Measurements from ENCODE around the gene GRHL1.
"Not testable (repeated sequence)": the region's sequence is repeated elsewhere in the genome, so short reads cannot be mapped to it uniquely, and the experiment has no call there.

The GRHL1 gene, protein sequence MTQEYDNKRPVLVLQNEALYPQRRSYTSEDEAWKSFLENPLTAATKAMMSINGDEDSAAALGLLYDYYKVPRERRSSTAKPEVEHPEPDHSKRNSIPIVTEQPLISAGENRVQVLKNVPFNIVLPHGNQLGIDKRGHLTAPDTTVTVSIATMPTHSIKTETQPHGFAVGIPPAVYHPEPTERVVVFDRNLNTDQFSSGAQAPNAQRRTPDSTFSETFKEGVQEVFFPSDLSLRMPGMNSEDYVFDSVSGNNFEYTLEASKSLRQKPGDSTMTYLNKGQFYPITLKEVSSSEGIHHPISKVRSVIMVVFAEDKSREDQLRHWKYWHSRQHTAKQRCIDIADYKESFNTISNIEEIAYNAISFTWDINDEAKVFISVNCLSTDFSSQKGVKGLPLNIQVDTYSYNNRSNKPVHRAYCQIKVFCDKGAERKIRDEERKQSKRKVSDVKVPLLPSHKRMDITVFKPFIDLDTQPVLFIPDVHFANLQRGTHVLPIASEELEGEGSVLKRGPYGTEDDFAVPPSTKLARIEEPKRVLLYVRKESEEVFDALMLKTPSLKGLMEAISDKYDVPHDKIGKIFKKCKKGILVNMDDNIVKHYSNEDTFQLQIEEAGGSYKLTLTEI

DNA sequence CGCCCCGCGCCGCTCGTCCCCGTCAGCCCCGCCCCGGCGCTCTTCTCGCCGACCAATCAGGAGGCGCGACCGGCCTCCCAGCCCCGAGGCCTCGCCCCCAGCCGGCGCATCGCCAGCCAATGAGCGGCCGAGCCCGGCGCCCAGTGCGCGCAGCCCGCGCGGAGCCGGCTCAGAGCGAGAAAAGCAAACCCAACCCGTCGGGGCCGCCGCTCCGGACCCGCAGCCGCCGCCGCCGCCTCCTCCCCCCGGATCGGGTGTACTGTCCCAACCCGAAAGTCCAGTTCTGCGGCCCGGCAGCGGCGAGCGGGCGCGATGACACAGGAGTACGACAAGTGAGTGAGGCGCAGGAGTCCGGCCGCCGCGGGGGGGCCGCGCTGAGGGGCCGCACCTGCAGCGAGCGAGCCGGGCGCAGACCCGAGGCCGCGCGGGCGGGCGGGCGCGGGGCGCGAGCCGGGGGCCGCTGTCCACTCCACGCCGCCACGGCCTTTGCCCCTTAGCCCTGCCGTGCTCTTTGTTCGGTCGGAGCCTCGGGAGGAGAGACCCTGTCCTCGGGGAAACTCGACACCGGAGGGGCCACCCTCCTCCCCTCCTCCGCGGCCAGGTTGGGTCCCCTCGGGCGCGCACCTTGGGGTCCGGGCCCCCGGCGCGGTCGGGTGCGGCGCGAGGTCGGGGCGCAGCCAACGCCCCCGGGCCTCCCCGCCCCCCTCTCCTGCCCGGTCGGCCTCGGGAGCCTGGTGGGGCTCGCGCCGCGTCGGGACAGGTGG lies at the start of gene GRHL1:
Gene GRHL1 (plus strand): TSS at position 172 of the 764 bp plus-strand sequence. CDS start 141 bp downstream, at position 313.
- DNase-seq, result peak; percentile 85

DNA sequence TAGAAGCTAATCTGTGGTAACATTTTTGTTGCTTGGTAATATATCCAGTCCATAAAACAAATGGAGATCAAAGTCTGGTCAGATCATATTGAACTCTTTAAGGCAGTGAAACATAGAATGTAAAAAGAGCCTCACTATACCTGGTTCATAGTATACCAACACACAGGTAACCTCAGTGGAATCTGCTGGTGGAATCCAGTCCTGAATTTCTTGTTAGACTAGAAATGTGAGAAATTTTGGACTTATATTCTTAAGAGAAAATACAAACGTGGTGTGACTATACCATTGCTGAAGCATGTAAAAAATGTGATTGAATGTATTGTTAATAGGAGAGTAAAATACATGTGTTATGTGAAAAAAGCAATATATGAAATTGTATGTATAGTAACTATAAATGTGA lies 46.1 kb upstream of the GRHL1 start:
- no peak for DNase-seq

DNA sequence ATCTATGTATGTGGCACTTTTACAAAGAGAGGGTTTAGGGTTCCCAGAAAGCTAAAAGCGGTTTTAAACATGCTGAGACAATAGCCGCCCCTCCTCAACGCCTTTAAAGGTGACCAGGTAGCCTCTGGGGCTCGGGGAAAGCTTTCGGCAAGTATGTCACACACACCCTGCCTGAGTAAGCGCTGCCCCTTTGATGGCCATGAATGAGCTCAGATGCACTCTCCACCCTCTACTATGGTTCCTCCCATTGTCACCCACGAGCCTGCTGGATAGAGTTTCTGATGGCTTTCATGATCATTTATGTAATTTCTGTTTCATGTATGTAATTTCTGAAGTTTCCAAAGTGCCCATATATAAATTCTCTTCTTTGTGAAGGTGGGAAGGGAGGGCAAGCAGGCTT lies 44.1 kb upstream of the GRHL1 start:
- DNase-seq, result no peak

DNA sequence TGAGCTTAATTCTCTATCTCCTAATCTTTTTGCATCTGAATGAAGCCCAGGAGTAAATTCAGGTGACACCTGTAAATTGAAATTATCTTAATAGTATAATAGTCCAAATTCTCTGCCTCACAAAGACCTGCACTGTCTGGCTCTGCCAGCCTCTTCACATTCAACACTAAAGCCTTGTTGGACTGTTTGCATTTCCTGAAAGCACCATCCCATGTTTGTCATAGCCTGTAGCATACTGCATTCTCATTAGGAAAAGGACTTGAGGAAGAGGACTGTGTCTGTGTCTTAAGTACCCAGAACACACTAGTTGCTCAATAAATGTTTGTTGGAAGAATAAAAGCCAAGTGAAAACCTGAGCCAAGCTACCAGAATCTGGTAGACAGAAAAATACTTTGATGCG lies 42.9 kb upstream of the GRHL1 start:
- DNase-seq, result no peak

DNA sequence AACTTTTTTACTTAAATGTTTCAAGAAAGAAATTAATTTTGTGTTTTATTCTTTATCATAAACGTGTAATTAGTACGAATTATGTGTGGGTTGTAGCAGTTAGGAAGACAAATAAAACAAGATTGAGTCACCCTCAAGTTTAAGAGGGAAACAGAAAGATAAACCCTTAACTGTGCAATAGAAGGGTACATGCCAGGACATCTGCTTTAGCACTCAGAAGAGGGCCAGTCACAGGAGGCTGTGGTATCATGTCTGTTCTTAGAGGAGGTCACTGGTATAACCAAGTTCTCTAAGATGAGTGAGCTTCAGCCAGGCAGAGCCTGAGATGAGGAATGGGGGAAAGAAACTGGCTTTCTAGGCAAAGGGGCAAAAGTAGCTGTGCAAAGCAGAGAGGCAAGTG lies 42.4 kb upstream of the GRHL1 start:
- DNase-seq, result no peak

DNA sequence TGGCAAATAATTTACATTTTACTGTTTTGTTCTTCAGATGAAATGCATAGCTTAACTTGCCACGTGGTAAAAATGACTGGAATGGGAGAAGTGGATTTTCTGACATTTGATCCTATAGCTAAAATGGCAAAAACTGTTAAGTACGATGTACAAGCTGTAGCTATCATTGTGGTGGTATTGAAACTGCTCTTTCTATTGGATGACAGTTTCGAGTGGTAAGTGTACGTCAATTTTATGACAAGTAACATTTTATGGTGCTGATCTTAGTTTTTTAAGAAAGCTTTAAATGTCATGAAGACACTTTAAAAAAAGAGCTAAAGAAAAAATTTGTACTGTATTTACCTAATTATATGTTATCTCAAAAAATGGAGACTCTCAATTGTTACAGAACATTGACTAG lies 40.8 kb upstream of the GRHL1 start:
- no peak for DNase-seq

DNA sequence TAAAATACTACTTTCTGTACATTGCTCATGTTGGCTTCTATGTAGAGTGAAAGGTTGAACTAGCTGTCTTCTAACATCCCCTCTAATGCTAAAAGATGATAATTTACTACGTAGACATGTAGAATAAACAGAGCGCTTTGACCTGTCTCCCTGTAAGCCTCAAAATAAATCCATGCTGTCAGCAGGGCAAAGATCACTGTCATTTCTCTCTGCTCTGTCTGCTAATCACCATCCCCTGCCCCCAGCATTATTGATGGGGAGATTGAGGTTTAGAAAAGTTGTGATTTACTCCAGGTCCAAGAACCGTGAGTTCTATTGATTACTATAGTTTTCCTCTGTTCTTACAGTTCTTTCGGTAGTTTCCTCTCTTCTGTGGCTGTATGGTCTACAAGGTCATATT lies 39.0 kb upstream of the GRHL1 start:
- no peak for DNase-seq

DNA sequence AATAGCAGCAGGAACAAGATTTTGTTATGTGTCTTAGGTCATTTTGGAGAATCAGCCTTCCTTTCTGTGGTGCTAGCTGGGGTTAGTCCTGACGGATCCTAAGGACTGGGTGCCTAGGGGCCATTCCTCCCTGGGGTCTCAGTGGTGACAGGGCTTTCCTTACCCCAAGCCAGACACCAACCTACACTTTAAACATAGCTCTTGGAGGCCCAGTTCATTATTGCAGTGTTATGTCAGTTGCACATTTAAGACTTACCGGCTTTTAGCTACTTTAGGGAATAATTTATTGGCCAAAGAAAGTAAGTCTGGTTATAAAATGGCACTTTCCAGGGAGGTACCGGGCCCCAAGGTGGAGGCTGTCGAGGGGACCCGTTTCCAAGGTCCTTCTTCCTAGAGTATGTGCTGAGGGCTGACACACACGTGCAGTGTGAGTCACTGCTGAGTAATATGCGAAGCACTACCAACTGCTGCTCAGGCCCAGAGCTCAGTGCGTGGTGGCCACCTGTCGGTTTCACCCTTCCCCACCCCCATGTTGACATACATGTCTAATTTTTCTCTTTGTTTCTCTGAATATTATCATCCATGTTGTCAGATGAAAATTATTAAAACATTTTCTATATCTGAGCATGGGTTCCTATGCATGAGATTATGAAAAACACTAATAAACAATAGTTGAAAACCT lies 37.0 kb upstream of the GRHL1 start:
- DNase-seq, result no peak

DNA sequence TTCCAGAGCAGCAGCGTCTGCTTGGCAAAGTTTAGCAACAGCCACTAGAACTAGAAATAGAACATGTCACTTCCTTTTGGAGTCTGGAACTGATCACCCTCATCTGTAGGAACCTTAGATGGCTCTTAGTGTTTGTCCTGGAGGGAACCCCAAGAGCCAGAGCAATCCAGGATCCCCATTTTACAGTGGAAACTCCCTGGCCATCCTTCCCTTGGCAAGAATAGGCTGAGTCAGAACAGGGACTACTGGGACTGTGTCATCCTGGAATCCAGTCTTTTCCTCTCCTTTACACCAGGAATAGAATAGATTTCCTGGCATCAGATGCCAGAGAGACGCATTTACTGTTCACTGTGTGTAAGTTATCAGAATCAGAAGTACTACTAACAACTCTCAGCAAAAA lies 33.2 kb upstream of the GRHL1 start:
- no peak for DNase-seq

DNA sequence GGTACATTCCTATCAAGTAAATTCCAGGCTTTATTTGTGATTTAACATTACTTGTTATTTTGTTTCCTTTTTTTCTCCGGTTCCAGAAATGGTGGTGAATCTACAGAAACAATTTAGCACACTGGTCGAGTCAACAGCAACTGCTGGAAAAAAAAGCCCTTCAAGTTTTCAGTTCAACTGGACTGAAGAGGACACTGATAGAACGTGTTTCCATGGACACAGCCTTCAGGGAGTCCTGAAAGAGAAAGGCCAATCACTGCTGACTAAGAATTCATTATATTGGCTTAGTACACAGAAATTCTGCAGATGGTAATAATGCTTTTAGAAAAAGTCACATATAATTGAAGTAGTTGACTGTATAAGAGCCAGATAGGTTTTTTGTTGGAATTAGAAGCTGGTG lies 32.0 kb upstream of the GRHL1 start:
- no peak for DNase-seq

DNA sequence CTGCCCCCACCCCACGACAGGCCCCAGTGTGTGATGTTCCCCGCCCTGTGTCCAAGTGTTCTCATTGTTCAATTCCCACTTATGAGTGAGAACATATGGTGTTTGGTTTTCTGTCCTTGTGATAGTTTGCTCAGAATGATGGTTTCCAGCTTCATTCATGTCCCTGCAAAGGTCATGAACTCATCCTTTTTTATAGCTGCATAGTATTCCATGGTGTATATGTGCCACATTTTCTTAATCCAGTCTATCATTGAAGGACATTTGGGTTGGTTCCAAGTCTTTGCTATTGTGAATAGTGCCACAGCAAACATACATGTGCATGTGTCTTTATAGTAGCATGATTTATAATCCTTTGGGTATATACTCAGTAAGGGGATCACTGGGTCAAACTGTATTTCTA lies 24.5 kb upstream of the GRHL1 start:
- not testable (repeated sequence) for DNase-seq

DNA sequence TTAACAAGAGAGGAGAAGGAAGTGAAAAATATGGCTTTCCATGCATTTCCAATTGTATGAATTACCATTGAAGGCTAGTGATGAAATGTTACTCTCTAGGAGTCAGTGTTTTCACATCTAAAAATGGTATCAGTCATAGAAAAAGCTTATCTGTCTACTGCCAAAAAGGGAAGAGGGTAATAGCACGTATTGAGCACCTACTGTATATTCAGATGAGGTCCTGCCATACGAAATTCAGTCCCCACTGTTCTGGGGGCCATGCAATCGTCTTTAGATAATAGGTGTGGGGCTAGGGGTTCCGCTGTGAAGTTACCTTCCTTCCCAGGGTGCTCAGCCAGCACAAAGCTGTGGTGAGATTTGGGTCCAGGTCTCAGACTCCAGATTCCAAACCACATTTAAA lies 14.2 kb upstream of the GRHL1 start:
- DNase-seq, result no peak

DNA sequence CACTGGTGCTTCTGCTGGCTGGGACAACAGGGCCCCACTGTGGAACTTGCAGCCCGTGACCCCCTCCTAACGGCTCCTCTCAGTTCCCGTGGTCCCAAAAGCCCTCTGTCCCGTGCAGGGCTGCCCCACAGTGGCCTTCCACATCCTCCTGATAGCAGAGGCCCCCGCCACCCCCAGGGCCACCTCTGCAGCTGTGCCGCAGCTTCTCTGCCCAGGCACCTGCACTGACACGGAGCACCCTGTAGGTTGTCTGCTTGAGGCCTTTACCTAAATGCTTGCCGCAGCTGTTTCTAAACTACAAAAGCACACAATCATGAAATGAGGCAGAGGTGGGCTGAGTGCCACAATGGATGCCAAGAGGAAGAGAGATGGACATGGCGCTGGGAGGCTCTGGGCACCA lies 13.5 kb upstream of the GRHL1 start:
- no peak for DNase-seq

DNA sequence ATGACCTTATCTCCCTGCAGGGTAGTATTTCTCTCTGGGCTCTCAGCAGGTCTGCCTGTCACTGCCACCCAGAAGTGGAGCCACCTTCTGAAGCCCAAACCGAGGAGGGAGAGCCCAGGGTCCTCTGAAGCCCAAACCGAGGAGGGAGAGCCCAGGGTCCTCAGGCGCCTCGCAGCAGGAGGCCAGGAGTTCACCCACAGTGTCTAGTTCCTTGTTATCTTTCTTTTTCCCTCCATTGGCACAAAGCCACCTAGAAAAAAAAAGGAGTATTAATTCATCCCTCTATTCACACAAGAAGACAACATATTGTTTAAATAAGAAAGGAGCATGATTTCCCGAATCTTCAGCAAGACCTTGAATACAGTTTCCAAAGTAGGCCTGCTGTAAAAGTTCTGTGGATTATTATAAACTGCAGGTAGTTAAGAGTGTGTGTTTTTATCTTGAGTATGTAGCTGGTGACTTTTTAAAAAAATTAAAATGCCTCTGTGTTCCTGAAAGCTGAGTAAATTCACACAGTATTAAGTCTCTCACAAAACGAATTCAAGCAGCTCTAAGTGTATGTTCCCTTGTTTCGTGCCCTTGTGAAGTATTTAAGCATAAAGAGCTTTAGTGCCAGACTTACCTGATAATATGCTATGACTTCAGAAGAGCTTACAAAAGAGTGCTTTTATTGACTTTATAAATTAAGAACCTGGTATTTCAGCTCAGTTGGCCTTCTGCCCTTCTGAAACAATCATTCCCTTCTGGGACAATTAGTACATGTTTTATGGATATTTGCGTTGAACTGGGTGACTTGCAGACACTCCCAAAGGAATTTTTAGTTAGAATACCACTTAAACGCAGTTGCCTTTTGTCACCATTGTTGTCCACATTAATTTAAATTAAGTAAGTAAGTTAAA lies 11.7 kb upstream of the GRHL1 start:
- no peak for DNase-seq

DNA sequence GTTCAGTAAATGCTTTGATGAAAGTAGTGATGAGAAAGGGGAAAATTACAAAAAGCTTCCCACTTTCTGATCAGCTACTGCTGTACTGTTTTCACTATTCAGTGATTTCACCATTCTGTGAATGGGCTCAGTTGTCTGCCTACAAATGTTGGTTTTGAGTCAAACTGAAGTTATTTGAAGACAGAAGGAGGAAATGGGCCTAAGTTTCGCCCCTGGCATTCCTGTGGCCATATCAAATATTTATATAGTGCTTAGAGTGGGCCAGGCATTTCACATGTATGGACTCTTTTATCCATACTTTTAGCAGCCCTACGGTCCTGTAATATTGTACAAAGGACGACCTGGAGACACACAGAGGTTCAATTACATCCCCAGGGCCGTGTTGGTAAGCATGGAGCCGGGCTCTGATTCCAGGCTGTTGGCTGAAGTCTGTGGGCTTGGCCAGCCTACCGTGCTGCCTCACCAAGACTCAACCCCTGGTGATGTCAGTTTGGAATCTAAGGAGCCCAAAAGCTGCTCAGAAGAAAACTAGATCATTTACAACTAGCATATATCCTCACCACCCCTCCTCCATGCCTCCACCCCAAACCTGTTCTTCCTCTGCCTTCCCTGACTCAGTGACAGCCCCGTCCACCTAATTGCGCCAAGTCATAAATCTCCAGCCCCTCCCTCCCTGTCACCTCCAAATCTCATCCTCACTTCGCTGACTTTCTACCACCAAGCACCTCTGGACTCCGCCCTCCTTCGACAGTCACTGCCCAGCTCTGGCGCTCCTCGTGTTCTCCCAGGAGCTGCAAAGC lies 10.1 kb upstream of the GRHL1 start:
- DNase-seq, result no peak

DNA sequence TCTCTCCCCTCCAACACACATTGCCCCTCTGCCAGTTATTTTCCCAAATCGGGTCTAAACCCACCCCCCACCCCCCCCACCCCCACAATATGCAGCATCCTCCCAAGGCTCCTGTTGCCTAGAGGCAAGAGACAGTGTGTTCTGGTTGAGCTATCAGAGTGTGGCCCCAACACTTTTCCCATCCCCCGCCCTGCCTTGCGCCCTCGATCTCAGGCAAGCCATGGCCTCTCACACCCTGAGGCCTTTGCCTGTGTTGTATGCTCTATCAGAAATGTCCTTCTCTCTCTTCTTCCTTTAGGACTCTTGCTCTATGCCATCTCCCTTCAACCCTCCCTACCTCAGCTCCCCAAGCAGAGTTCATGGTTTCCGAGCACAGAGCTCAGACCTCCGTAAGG lies 9.5 kb upstream of the GRHL1 start:
- DNase-seq, result no peak

DNA sequence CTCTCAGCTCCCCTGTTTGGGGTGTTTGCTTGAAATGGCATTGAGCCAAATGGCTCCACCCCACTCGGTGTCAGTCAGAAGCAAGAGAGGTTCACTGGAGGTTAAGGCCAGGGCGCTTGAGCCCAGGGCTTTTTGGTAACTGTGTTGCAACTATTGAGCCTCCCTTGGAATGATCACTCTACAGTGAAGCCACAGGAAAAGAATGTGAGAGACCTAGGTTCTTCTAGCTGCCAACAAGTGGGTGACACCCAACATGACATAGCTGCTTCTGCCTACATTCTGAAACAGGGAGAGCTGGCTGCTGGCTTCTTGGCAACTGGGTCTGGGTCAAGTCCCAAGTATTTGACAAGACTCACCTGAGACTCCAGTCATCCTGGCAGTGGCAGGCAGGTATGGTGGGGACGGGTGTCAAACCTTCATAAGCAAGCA lies 7.1 kb upstream of the GRHL1 start:
- DNase-seq, result no peak

DNA sequence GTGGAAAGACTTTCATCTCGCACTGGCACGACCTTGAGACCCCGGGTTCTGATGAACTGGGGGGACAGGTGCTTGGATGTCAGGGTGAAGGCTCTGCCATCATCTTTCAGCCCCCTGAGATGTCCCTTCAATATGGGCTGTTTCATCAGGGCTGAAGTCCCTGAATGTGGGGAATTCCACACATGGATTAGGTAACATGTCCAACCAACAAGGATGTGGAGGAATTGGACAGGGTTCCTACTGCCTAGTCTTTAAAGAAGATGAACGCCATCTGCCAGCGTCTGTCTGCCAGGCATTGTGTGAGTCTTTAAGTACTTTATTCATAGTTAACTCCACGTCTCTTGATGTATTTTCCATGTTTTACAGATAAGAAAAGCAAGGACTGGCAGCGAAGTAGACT lies 5.9 kb upstream of the GRHL1 start:
- no peak for DNase-seq

DNA sequence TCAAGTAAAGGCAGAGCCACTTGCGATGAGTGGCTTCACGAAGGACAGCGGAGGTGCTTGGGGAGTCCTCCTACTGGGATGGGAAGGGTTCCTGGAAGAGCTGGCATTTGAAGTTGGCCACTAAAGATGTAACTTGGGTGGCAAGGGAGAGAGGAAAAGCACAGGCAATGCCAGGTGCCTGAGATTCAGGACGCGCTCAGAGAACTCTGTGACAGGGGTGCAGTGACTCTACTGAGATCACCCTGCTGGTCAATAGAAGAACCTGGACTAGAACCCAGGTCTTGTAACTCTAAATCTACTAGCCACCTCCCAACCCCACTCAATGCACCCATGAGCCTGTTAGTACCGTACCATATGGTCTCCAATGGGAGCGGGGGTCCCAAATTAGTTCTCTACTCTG lies 5.4 kb upstream of the GRHL1 start:
- DNase-seq, result no peak

DNA sequence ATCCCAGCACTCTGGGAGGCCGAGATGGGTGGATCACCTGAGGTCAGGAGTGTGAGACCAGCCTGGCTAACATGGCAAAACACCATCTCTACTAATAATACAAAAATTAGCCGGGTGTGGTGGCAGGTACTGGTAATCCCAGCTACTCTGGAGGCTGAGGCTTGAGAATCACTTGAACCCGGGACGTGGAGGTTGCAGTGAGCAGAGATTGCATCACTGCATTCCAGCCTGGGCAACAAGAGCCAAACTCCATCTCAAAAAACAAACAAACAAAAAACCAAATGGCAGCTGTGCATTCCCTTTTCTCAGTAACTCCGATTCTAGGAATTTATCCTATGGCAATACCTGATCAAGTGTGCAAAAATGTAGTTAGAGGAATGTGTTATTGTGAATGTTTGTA lies 4.7 kb upstream of the GRHL1 start:
- DNase-seq, result no peak

DNA sequence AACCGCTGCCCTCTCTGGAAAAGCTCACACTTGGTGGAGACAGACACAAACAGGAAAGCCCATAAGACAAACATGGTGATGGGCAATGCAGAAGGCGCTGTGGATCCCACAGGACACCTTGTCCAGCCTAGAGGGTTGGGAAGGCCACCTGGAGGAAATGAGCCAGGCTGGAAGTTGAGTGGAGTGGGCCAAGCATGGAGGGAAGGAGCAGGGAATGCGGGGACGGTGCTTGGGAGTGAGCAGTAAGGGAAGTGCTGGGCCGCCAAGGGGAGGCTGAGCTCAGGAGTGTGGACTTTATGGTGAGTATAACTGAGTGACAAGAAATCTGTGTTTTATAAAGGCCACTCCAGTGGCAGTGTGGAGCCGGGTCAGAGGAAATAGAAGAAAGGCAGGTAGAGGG lies 2.8 kb upstream of the GRHL1 start:
- no peak for DNase-seq
